PFSK-1 (cell line): ENCODE results near the gene MPC1.

Experiments used
- FOXP2 ChIP-seq: optimal IDR thresholded peaks from 2 replicates; pipeline ENCODE3; 2011; ENCODE audit warnings: borderline replicate concordance, control low read depth, inconsistent platforms; ENCODE audit not compliant: insufficient read depth; ENCODE audit errors: extremely low read length, extremely low read depth
- POLR2AphosphoS5 ChIP-seq: IDR thresholded peaks from 2 replicates; pipeline ENCODE4 v1.6.1; 2012; ENCODE audit warnings: low read depth, mild to moderate bottlenecking, control low read depth, low read length, moderate library complexity
- REST ChIP-seq, 2 experiments: IDR thresholded peaks; 2 replicates each; pipeline versions ENCODE4 v1.6.1 to v1.8.0; 2011 to 2012; ENCODE audit warnings: low read depth in 2 of 2, low read length in 2 of 2, control low read depth in 1 of 2, inconsistent platforms in 1 of 2, mild to moderate bottlenecking in 1 of 2, moderate library complexity in 1 of 2; ENCODE audit not compliant: insufficient read depth in 1 of 2
- SIN3A ChIP-seq: IDR thresholded peaks from 2 replicates; pipeline ENCODE4 v1.6.1; 2012; ENCODE audit warnings: mild to moderate bottlenecking, low read length, moderate library complexity, borderline replicate concordance; ENCODE audit not compliant: insufficient read depth
- TAF1 ChIP-seq: IDR thresholded peaks from 2 replicates; pipeline ENCODE4 v1.6.1; 2012; ENCODE audit warnings: low read length, control low read depth, borderline replicate concordance; ENCODE audit not compliant: insufficient read depth

MPC1 gene

DNA sequence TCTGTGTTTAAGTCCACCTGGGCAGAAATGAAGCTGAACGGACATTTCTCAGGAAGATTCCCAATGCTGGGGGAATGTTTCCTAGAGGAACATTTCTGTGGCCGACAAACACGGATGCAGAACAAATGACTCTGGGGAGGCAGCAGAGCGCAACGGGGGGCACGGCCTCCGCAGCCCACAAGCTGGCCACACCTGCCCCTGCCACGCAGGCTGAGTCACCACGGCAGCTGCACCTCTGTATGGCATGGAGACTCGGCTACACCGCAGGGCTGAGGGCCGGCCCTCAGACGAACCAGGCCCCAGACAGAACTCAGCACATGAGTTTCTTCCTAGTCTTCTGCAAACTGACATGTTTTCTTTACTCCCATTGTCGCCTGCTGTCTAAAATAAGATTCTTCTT is 64.5 kb downstream of the MPC1 start:
- TF ChIP-seq TAF1 = no peak
- no peak for TF ChIP-seq REST (IDR thresholded peaks at IDR 0.05; ENCODE audit: insufficient read depth in 1 of 2, low read depth in 2 of 2, low read length in 2 of 2)
- no peak for TF ChIP-seq POLR2AphosphoS5
- TF ChIP-seq FOXP2 = no peak
- no peak for TF ChIP-seq SIN3A

DNA sequence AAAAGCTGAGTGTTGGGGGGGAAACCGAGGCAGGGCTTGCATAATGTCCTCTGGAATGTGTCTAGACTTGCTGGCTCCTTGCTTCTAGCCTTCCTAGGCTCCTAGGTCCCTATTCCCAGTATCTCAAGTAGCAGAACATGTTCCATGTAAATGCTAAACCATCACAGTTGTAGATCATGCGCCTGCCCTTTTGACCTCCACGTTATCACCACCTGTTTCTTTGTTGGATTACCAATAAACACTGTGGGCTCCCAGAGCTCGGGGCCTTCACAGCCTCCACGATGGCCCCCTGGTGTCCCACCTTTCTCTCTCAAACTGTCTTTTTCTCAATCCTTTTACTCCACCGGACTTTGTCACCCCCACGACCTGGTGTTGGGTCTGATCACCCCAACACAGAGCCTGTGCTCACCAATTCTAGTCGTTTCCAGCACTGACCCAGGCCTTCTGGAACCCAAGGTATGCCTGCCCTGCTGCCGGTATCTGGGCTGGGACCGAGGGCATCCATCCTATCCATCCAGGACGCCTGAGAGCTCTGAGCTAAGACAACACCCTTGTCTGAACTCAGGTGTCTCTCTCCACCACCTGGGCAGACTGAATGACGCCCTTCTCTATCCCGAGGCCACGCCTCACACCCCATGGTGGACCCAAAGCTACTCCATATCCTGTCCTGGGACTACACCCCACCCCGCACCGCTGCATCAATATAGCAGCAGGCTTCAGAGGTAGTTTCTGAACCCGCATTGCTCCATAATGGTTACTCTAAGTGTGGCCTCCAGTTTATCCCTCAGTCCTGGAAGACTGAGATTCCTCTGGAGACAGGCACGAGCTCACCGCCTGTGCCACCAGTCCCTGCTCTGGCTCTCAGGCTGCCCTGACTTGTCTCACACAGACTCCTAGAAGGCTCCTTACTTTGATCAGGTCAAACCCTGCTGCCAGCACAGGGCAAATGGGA is 65.2 kb downstream of the MPC1 start:
- TF ChIP-seq POLR2AphosphoS5 = no peak
- TF ChIP-seq SIN3A = no peak

DNA sequence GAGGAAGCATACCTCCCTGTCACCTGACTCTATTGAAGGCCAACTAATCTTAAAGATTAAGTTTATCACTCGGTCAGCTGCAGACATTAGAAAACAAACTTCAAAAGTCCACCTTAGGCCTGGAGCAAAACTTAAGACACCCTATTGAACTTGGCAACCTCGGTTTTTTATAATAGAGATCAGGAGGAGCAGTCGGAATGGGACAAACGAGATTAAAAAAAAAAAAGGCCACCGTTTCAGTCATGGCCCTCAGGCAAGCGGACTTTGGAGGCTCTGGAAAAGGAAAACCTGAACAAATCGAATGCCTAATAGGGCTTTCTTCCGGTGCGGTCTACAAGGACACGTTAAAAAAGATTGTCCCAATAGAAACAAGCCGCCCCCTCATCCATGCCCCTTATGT is 67.3 kb downstream of the MPC1 start:
- TF ChIP-seq REST (IDR thresholded peaks at IDR 0.05; ENCODE audit: insufficient read depth in 1 of 2, low read depth in 2 of 2, low read length in 2 of 2) = no peak
- TF ChIP-seq POLR2AphosphoS5 = no peak
- TF ChIP-seq SIN3A = no peak
- TF ChIP-seq TAF1 = no peak
- no peak for TF ChIP-seq FOXP2
